MM.1S (cell line): Measurements from ENCODE around the gene LRRC45.

ENCODE experiments used
- DNase-seq: peaks from one replicate; pipeline ENCODE4 v3.0.0-alpha.2; 2015
- H2AFZ ChIP-seq: fragments of 300-600 bp; sonication (generic); 2 replicates; pipeline ENCODE4 v1.6.0; 2016; ENCODE audit warnings: antibody characterized with exemption, low read length
- H3F3A ChIP-seq: fragments of 300-600 bp; sonication (generic); 2 replicates; pipeline ENCODE4 v1.6.1; 2016; ENCODE audit warnings: mild to moderate bottlenecking, antibody characterized with exemption, low read length, moderate library complexity, mixed read lengths; ENCODE audit not compliant: insufficient read depth
- H3K27ac ChIP-seq: fragments of 300-600 bp; sonication (generic); 2 replicates; pipeline ENCODE4 v1.5.1; 2016; ENCODE audit warnings: mild to moderate bottlenecking, low read length
- H3K27me3 ChIP-seq: fragments of 300-600 bp; sonication (generic); replicated peaks from 2 replicates; pipeline ENCODE4 v1.6.0; 2016; ENCODE audit warnings: low read length; ENCODE audit not compliant: insufficient read depth
- H3K36me3 ChIP-seq: fragments of 300-600 bp; sonication (generic); replicated peaks from 2 replicates; pipeline ENCODE4 v1.6.1; 2016; ENCODE audit warnings: mild to moderate bottlenecking, low read length, mixed read lengths; ENCODE audit not compliant: insufficient read depth
- H3K4me1 ChIP-seq: fragments of 300-600 bp; sonication (generic); 2 replicates; pipeline ENCODE4 v1.6.1; 2016; ENCODE audit warnings: low read length, mixed read lengths
- H3K4me2 ChIP-seq: fragments of 300-600 bp; sonication (generic); 2 replicates; pipeline ENCODE4 v1.6.0; 2016; ENCODE audit warnings: low read depth, low read length
- H3K4me3 ChIP-seq: fragments of 300-600 bp; sonication (generic); 2 replicates; pipeline ENCODE4 v1.5.1; 2016; ENCODE audit warnings: low read length, mixed read lengths
- H3K79me2 ChIP-seq: fragments of 300-600 bp; sonication (generic); 2 replicates; pipeline ENCODE4 v1.6.1; 2016; ENCODE audit warnings: mixed run types, low read length, mixed read lengths
- H3K9ac ChIP-seq: fragments of 300-600 bp; sonication (generic); 2 replicates; pipeline ENCODE4 v1.6.1; 2016; ENCODE audit warnings: low read length, mixed read lengths
- H3K9me2 ChIP-seq: fragments of 300-600 bp; sonication (generic); replicated peaks from 2 replicates; pipeline ENCODE4 v1.6.1; 2016; ENCODE audit warnings: mild to moderate bottlenecking, low read length, mixed read lengths; ENCODE audit not compliant: insufficient read depth
- H3K9me3 ChIP-seq: fragments of 300-600 bp; sonication (generic); replicated peaks from 2 replicates; pipeline ENCODE4 v1.6.1; 2016; ENCODE audit warnings: mild to moderate bottlenecking, low read length, mixed read lengths; ENCODE audit not compliant: insufficient read depth
- H4K20me1 ChIP-seq: fragments of 300-600 bp; sonication (generic); 2 replicates; pipeline ENCODE4 v1.6.1; 2016; ENCODE audit warnings: mild to moderate bottlenecking, low read length, moderate library complexity, mixed read lengths; ENCODE audit not compliant: insufficient read depth
- CTCF ChIP-seq: fragments of 300-600 bp; sonication (generic); IDR thresholded peaks from 2 replicates; pipeline ENCODE4 v1.5.1; 2016; ENCODE audit warnings: antibody characterized with exemption, low read length, mixed read lengths
- EZH2 ChIP-seq: fragments of 300-600 bp; sonication (generic); optimal IDR thresholded peaks from 2 replicates; pipeline ENCODE3; 2017; ENCODE audit warnings: low read depth, mild to moderate bottlenecking, antibody characterized with exemption, low read length, mixed read lengths
- EZH2phosphoT487 ChIP-seq: fragments of 300-600 bp; sonication (generic); IDR thresholded peaks from 2 replicates; pipeline ENCODE4 v1.6.1; 2018; ENCODE audit warnings: antibody characterized with exemption, low read length

Gene LRRC45

GRCh38 chr17:82060001-82060380, 36.9 kb downstream of the LRRC45 start:
- Histone ChIP-seq H3K27ac (no peak overlapping the region), H4K20me1 (peaks cover 3% of the 10 kb centered on the region; the same call in 1 of the 2 replicates), H3K9me2 (no peaks in the 10 kb centered on the region), H3F3A (peaks cover 14% of the 10 kb centered on the region), H3K4me1 (peaks cover 12% of the 10 kb centered on the region), H3K4me3 (no peak overlapping the region), H3K4me2 (no peak overlapping the region), H3K9ac (no peak overlapping the region), H3K79me2 (peaks cover 26% of the 10 kb centered on the region), H3K27me3 (no peaks in the 10 kb centered on the region), H2AFZ (no peak overlapping the region), H3K36me3 (0 out of 2 replicates have a peak, but pooled peaks cover 4% of the 10 kb centered on the region), H3K9me3 (no peaks in the 10 kb centered on the region)
- TF ChIP-seq EZH2phosphoT487, result no peak
- TF ChIP-seq CTCF, result no peak
- TF ChIP-seq EZH2, result no peak
- DNase-seq, result no peak

GRCh38 chr17:82060614-82061013, 37.5 kb downstream of the LRRC45 start:
- Histone ChIP-seq H2AFZ (no peak overlapping the region), H3K4me2 (no peak overlapping the region), H3K4me1 (peaks cover 12% of the 10 kb centered on the region), H3K9me3 (no peaks in the 10 kb centered on the region), H3K9me2 (no peaks in the 10 kb centered on the region), H3F3A (peaks cover 15% of the 10 kb centered on the region), H3K4me3 (no peak overlapping the region), H3K9ac (no peak overlapping the region), H3K79me2 (peaks cover 30% of the 10 kb centered on the region), H3K36me3 (0 out of 2 replicates have a peak, but pooled peaks cover 4% of the 10 kb centered on the region), H3K27me3 (no peaks in the 10 kb centered on the region), H4K20me1 (peaks cover 3% of the 10 kb centered on the region; the same call in 1 of the 2 replicates), H3K27ac (no peak overlapping the region)
- no peak for TF ChIP-seq EZH2
- no peak for TF ChIP-seq CTCF
- TF ChIP-seq EZH2phosphoT487, result no peak
- no peak for DNase-seq

GRCh38 chr17:82061047-82061925, 38.2 kb downstream of the LRRC45 start:
- Histone ChIP-seq H3K9ac (no peak overlapping the region), H3K79me2 (peaks cover 30% of the 10 kb centered on the region), H3K9me2 (no peaks in the 10 kb centered on the region), H3K4me3 (no peak overlapping the region), H3K27me3 (no peaks in the 10 kb centered on the region), H3F3A (peaks cover 15% of the 10 kb centered on the region), H3K36me3 (0 out of 2 replicates have a peak, but pooled peaks cover 4% of the 10 kb centered on the region), H4K20me1 (peaks cover 3% of the 10 kb centered on the region; the same call in 1 of the 2 replicates), H3K9me3 (no peaks in the 10 kb centered on the region), H3K4me1 (peaks cover 12% of the 10 kb centered on the region), H3K4me2 (no peak overlapping the region), H3K27ac (no peak overlapping the region), H2AFZ (no peak overlapping the region)
- no peak for DNase-seq
- no peak for TF ChIP-seq CTCF
- no peak for TF ChIP-seq EZH2phosphoT487
- TF ChIP-seq EZH2, result no peak
